NCI-H1417 (cell line): ENCODE measurements around the gene PCSK5.
"Not testable (repeated sequence)": the region's sequence is repeated elsewhere in the genome, so short reads cannot be mapped to it uniquely, and the experiment has no call there.

Experiments used
- DNase-seq, 3 experiments: peaks; one replicate each; lab custom pipeline; 2025; lab: John Stamatoyannopoulos, UW

The PCSK5 gene

GRCh38 chr9:76007935-76008334, 117.5 kb downstream of the PCSK5 start:
- no peak for DNase-seq

GRCh38 chr9:76013809-76014208, 123.3 kb downstream of the PCSK5 start:
- no peak for DNase-seq

- no peak for DNase-seq
Measured at GRCh38 chr9:76018235-76018634, 127.8 kb downstream of the PCSK5 start.

GRCh38 chr9:76018761-76019160, 128.3 kb downstream of the PCSK5 start:
- DNase-seq = no peak

GRCh38 chr9:76020652-76021051, 130.2 kb downstream of the PCSK5 start:
- DNase-seq = no peak

GRCh38 chr9:76022317-76022716, 131.8 kb downstream of the PCSK5 start:
- DNase-seq = no peak

GRCh38 chr9:76023715-76024195, 133.3 kb downstream of the PCSK5 start:
- no peak for DNase-seq

GRCh38 chr9:76025286-76025685, 134.8 kb downstream of the PCSK5 start:
- DNase-seq = no peak

GRCh38 chr9:76026796-76027195, 136.3 kb downstream of the PCSK5 start:
- DNase-seq = no peak

GRCh38 chr9:76027416-76027815, 136.9 kb downstream of the PCSK5 start:
- DNase-seq = no peak

- no peak for DNase-seq
Measured at GRCh38 chr9:76027861-76028260, 137.4 kb downstream of the PCSK5 start.

GRCh38 chr9:76032038-76032796, 141.7 kb downstream of the PCSK5 start:
- no peak for DNase-seq

- no peak for DNase-seq
Measured at GRCh38 chr9:76032797-76033373, 142.4 kb downstream of the PCSK5 start.

- DNase-seq = no peak
Measured at GRCh38 chr9:76034049-76034448, 143.6 kb downstream of the PCSK5 start.

- no peak for DNase-seq
Measured at GRCh38 chr9:76036762-76037161, 146.3 kb downstream of the PCSK5 start.

GRCh38 chr9:76037587-76038225, 147.2 kb downstream of the PCSK5 start:
- DNase-seq = no peak

- no peak for DNase-seq
Measured at GRCh38 chr9:76038431-76038830, 148.0 kb downstream of the PCSK5 start.

GRCh38 chr9:76044266-76044819, 153.9 kb downstream of the PCSK5 start:
- no peak for DNase-seq

- no peak for DNase-seq
Measured at GRCh38 chr9:76045221-76045620, 154.7 kb downstream of the PCSK5 start.

- no peak for DNase-seq
Measured at GRCh38 chr9:76049341-76049740, 158.9 kb downstream of the PCSK5 start.

- DNase-seq = no peak
Measured at GRCh38 chr9:76067696-76068095, 177.2 kb downstream of the PCSK5 start.

- no peak for DNase-seq
Measured at GRCh38 chr9:76077537-76077936, 187.1 kb downstream of the PCSK5 start.

GRCh38 chr9:76081281-76081680, 190.8 kb downstream of the PCSK5 start:
- not testable (repeated sequence) for DNase-seq
